GM19193 (cell line): ENCODE results near the gene NOTCH3.

Experiments
- POLR2A ChIP-seq: IDR thresholded peaks from 4 replicates; pipeline ENCODE4 v1.6.1; 2011; ENCODE audit not compliant: insufficient read depth, insufficient read length; ENCODE audit errors: extremely low read depth

NOTCH3 gene

GRCh38 chr19:15241259-15241910, 40.6 kb upstream of the NOTCH3 start:
- no peak for TF ChIP-seq POLR2A

- no peak for TF ChIP-seq POLR2A
Measured at GRCh38 chr19:15240515-15240914, 39.7 kb upstream of the NOTCH3 start.

GRCh38 chr19:15239337-15239949, 38.6 kb upstream of the NOTCH3 start:
- no peak for TF ChIP-seq POLR2A

- no peak for TF ChIP-seq POLR2A
Measured at GRCh38 chr19:15238639-15239155, 37.9 kb upstream of the NOTCH3 start.

GRCh38 chr19:15237759-15238638, 37.2 kb upstream of the NOTCH3 start:
- no peak for TF ChIP-seq POLR2A

GRCh38 chr19:15236886-15237285, 36.1 kb upstream of the NOTCH3 start:
- no peak for TF ChIP-seq POLR2A

GRCh38 chr19:15235781-15236180, 35.0 kb upstream of the NOTCH3 start:
- no peak for TF ChIP-seq POLR2A

GRCh38 chr19:15234431-15235130, 33.8 kb upstream of the NOTCH3 start:
- TF ChIP-seq POLR2A, result no peak

GRCh38 chr19:15231271-15231670, 30.5 kb upstream of the NOTCH3 start:
- no peak for TF ChIP-seq POLR2A

GRCh38 chr19:15227261-15227660, 26.5 kb upstream of the NOTCH3 start:
- no peak for TF ChIP-seq POLR2A

GRCh38 chr19:15225760-15226159, 25.0 kb upstream of the NOTCH3 start:
- TF ChIP-seq POLR2A, result no peak

GRCh38 chr19:15223649-15224361, 23.0 kb upstream of the NOTCH3 start:
- no peak for TF ChIP-seq POLR2A

GRCh38 chr19:15222738-15223648, 22.2 kb upstream of the NOTCH3 start:
- no peak for TF ChIP-seq POLR2A

GRCh38 chr19:15220833-15221232, 20.0 kb upstream of the NOTCH3 start:
- no peak for TF ChIP-seq POLR2A

- no peak for TF ChIP-seq POLR2A
Measured at GRCh38 chr19:15218501-15218900, 17.7 kb upstream of the NOTCH3 start.
